Measurements from ENCODE around the gene TBCE.
A peak's percentile ranks its signal among the peaks of the same experiment; 100 is the strongest.

The TBCE gene, protein sequence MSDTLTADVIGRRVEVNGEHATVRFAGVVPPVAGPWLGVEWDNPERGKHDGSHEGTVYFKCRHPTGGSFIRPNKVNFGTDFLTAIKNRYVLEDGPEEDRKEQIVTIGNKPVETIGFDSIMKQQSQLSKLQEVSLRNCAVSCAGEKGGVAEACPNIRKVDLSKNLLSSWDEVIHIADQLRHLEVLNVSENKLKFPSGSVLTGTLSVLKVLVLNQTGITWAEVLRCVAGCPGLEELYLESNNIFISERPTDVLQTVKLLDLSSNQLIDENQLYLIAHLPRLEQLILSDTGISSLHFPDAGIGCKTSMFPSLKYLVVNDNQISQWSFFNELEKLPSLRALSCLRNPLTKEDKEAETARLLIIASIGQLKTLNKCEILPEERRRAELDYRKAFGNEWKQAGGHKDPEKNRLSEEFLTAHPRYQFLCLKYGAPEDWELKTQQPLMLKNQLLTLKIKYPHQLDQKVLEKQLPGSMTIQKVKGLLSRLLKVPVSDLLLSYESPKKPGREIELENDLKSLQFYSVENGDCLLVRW

DNA sequence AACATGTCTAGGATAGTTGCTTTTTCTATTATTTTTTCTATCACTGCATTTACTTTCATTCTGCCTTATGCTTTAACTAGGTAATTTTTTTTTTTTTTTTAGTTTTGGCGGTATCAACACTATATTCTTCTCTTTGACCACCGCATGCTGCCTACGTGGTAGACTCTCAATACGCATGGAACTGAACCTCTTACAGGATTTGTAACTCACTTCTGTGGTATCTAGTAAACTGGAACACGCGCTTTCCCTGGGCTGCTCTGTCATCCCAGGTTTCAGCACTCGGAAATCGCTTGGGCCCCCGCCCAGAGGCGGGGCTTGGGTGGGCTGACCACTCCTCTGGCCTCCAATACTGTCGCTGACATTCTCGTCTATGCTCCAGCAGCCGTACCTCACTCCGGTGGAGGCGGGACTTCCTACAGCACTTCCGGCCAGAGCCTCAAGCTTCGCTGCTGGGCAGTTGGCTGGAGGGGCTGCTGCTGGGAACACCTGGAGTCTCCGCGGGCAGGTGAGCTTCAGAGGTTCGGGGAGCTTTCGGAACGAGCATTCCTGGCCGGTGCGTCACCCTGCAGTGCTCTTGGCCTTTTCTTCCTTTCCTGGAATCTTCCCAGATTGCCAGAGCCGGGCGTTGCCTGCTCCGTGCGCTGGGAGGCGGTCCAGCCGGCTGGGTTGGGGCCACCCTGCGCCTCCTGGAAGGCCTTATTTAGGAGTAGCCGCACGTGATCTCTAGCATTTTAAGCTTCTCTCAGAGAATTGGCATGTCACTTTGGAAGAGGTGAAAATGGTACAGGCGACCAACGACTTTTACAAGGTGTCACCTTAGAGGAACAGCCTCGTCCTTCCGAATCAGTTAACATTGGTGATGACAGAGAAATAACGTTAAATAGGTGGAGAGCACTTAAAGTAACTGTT, at the start of gene TBCE:
TBCE (plus strand) TSS at position 428 of the 909 bp plus-strand sequence. CDS start 12,623 bp downstream, outside the sequence.
- peak; percentile 98 for DNase-seq (ENCODE audit: low spot score)

DNA sequence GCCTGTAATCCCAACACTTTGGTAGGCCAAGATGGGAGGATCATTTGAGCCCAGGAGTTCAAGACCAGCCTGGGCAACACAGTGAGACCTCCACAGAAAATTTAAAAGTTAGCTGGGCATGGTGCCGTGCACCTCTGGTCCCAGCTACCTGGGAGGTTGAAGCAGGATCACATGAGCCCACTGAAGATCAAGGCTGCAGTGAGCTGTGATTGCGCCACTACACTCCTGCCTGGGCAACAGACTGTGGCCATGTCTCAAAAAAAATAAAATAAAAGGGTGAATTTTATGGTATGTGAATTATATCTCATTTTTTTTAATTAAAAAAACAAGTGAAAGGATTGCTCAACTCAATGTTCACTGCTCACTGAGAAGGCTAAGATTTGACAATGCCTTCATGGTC, 48.0 kb upstream of the TBCE start:
- DNase-seq (ENCODE audit: low spot score), result no peak

DNA sequence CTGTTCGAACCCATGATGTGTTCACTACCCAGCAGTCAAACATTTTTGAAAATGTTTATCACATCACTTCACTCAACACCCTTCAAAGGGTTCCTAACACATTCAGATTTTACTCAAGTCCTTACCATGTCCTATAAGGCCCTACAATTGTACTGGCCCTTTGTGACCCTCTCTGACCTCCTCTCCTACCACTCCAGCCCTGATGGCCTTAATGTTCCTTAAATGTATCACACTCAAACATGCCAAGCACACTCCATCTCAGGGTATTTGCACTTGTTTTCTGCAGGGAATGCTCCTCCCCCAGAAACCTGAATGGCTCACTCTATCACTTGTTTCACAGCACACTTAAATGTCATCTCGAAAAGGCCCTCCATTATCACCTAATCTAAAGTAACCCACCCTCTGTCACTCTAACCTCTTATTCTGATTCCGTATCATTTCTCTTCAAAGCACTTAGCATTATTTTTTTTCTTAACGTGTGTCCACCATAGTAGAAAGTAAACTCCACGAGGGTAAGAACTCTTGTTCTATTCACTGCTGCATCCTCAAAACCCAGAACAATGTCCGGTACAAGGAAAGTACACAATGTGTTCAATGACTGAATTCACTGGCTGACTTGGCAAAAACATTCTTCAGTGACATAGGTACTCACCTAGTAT, 46.6 kb upstream of the TBCE start:
- DNase-seq (ENCODE audit: low spot score), result no peak

DNA sequence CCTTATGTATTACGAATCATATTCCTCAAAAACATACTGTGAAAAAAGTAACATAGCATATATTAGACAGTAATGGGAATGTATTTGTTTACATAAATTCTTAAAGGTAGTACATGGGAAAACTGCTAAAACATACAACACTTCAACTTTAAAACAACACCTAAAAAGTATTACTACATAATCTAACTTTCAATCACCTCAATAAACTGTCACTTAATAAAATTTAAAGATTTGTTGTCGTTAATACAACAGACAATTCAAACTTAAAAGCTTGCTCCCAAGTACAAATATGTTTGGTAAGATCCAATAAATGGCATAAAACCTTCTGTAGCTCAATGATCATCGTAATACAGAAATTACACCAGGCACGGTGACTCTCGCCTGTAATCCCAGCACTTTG, 42.9 kb upstream of the TBCE start:
- DNase-seq (ENCODE audit: low spot score), result no peak

DNA sequence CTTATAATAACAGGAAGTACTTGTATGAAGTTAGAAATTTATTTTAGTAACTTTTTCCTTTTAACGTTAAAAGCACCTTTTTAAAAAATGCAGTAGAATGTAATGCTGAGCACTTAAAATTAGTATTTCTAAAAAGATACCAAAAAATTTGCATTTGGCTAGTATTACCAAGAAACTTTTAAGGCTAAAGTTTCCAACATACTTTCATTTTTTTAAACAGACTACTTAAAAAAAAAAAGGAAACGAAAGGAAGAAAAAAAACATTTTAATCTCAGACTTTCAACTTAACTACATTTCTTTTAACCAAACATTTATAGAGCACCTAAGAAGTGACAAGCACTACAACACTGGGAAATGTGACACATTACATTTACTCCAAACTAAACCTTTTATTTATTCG, 42.1 kb upstream of the TBCE start:
- DNase-seq (ENCODE audit: low spot score), result no peak

DNA sequence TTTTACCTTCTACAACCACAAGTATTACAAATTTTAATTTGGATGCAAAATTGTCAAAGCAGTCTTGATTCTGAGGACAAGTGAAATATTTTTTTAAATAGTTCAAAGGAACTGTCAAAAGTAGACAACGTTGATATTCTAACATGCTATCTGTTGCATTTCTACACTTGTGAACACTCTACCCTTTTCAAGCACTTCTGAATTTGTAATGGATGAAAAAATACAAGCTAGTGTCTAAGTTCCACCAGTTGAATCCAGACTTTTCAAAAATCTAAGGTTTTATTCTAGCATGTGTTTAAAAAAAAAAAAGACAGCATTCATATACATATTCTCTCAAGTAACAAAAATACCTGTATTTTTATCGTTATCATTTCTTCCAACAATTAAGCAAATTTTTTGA, 41.4 kb upstream of the TBCE start:
- DNase-seq (ENCODE audit: low spot score), result no peak

GRCh38 chr1:235326719-235327558, 40.3 kb upstream of the TBCE start:
- DNase-seq (ENCODE audit: low spot score), result peak; percentile 39

- DNase-seq (ENCODE audit: low spot score), result no peak
These were observed 39.5 kb upstream of the TBCE start, which contains the start of gene ARID4B for GRCh38 chr1:235327559-235328270. TSS of gene ARID4B (minus strand) at chr1:235328179. CDS start at chr1:235326919, 1,260 bp downstream.

- peak; percentile 99 for DNase-seq (ENCODE audit: low spot score)
These were observed 38.7 kb upstream of the TBCE start, which contains the start of gene GGPS1 for GRCh38 chr1:235328271-235329138. TSS of gene GGPS1 (plus strand) at chr1:235328570. CDS start at chr1:235335265, 6,695 bp downstream.

DNA sequence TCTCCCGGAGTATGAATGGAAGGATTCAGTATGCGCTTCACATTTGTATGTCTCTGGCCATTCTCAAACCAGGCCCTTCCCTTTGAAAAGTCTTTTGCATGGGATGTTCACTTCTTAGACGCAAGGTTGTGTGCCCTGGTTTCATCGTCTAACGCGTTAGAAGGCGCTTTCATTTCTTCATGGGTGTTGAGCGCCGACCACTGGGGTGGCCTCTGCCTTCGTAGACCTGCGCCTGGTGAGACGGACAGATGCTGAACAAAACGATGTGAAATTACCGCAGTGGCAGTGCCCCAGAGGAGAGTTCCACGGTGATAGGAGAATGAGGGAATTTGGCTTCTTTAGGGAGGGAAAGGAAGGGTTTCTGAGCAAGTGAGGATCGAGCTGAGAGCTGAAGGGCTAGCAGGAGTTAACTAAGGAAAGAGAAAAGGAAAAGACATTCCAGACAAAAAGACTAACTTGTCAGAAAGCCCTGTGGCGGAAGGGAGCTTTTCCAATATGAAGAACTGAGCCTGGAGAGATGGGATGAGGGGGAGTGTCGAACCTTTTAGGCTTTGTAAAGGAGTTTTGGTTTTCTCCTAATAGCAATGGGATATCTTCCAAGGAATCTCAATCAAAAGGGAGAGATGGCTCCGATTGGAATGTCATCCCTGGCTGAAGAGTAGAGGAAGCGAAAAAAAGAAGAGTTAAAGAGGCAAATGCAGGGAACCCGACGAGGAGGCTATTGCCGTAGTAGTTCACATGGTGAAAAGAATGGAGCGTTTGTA, 37.9 kb upstream of the TBCE start:
- no peak for DNase-seq (ENCODE audit: low spot score)

GRCh38 chr1:235330918-235331285, 36.3 kb upstream of the TBCE start:
- no peak for DNase-seq (ENCODE audit: low spot score)

- no peak for DNase-seq (ENCODE audit: low spot score)
These were observed 35.8 kb upstream of the TBCE start for GRCh38 chr1:235331401-235331800.

DNA sequence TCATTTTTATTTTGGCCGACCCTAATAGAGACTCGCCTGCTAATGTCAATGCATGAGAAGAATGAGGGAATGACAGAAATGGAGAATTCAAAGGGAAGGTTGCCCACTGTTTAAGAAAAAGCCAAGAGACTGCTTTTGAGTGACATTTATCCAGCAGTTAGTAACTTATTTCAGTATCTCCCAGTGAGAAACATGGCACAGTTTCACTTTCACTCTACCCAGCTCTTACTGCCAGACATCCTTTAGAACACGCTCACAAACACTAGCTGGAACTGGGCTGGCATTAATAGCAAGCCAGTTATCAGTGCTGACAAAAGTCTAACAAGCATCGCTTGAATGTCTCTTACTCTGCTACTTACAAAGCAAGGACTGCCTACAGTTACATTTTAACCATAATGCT, 30.3 kb upstream of the TBCE start:
- no peak for DNase-seq (ENCODE audit: low spot score)

GRCh38 chr1:235339746-235340145, 27.5 kb upstream of the TBCE start:
- DNase-seq (ENCODE audit: low spot score), result no peak

DNA sequence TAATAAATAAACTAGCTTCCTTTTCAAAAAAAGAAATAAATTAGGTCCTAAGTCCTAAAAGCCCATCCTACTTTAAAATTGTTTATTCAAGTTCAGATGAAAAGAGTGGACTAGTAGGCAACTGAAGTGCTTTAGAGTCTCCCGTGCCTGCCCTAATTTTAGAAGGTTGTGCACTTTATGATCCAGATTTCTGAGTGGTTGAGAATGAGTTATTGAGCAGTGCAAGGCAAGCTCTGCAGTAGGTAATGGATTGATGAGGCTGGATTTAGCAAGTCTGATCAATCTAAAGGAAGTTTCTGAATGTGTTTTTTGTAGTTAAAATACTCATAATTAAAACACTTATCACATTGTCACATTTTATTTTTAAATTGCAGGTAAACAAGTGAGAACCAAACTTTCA, 25.9 kb upstream of the TBCE start:
- DNase-seq (ENCODE audit: low spot score), result no peak

DNA sequence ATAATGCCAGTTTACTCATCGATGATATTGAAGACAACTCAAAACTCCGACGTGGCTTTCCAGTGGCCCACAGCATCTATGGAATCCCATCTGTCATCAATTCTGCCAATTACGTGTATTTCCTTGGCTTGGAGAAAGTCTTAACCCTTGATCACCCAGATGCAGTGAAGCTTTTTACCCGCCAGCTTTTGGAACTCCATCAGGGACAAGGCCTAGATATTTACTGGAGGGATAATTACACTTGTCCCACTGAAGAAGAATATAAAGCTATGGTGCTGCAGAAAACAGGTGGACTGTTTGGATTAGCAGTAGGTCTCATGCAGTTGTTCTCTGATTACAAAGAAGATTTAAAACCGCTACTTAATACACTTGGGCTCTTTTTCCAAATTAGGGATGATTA, 25.2 kb upstream of the TBCE start:
- DNase-seq (ENCODE audit: low spot score), result no peak

DNA sequence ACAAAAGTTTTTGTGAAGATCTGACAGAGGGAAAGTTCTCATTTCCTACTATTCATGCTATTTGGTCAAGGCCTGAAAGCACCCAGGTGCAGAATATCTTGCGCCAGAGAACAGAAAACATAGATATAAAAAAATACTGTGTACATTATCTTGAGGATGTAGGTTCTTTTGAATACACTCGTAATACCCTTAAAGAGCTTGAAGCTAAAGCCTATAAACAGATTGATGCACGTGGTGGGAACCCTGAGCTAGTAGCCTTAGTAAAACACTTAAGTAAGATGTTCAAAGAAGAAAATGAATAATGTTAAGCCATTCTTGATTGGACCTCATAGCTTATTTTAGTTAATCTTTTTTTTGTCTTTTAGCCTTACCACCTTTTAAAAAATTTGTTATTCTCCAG, 24.8 kb upstream of the TBCE start:
- DNase-seq (ENCODE audit: low spot score), result no peak

DNA sequence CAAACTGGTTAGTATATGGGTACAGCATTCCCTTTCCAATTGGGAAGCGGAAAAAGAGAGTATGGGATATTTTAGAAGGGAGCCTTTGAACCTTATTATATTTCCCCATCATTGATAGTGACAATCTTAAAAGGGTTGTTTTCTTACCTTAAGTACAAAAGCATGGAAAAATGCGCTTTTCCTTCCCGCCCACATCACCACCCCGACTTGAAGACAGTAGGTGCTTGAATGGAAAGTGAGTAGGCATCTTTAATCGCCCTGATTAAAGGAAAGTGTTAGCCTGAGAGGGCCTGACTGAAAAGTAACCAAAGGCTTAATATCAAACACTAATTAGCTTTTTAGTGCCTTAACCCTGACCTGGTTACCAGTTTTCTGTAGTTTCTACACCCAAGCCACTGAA, 23.5 kb upstream of the TBCE start:
- DNase-seq (ENCODE audit: low spot score), result no peak

DNA sequence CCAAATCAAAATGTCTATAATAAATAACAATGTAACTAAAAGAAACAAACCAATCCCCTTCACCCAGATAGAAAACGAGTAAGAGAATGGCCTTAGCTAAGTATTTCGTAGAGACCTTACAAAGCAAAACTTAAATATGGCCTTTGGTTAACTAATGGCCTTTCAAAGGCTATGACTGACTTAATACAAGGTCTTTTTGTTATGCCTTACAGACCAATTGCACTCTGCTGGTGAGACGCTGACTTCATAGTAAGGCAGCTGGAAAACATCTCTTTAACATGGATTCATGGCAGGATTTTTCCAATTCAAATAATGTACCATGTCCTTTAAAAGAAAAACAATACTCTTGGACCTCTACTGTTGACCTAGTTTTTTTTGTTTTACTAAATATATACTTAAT, 15.8 kb upstream of the TBCE start:
- no peak for DNase-seq (ENCODE audit: low spot score)
